Ishikawa (cell line): Measurements from ENCODE around the gene PAPPA.

Experiments used
- CEBPB ChIP-seq: IDR thresholded peaks from 2 replicates; pipeline ENCODE4 v1.6.1; 2012
- CREB1 ChIP-seq: IDR thresholded peaks from 2 replicates; pipeline ENCODE4 v1.6.1; 2012; ENCODE audit warnings: low read depth
- EGR1 ChIP-seq: IDR thresholded peaks from 2 replicates; pipeline ENCODE4 v1.6.1; 2012
- EP300 ChIP-seq: IDR thresholded peaks from 2 replicates; pipeline ENCODE4 v1.6.1; 2012; ENCODE audit warnings: borderline replicate concordance
- FOXM1 ChIP-seq: IDR thresholded peaks from 2 replicates; pipeline ENCODE4 v1.6.1; 2012; ENCODE audit warnings: low read depth, borderline replicate concordance
- MAX ChIP-seq: IDR thresholded peaks from 2 replicates; pipeline ENCODE4 v1.6.1; 2012
- NFIC ChIP-seq: IDR thresholded peaks from 2 replicates; pipeline ENCODE4 v1.6.1; 2012
- RAD21 ChIP-seq: IDR thresholded peaks from 2 replicates; pipeline ENCODE4 v1.6.1; 2012; ENCODE audit warnings: low read depth
- REST ChIP-seq: IDR thresholded peaks from 2 replicates; pipeline ENCODE4 v1.6.1; 2012; ENCODE audit warnings: low read depth, mild to moderate bottlenecking
- TAF1 ChIP-seq: IDR thresholded peaks from 2 replicates; pipeline ENCODE4 v1.6.1; 2012; ENCODE audit warnings: low read depth, mild to moderate bottlenecking
- TCF12 ChIP-seq: IDR thresholded peaks from 2 replicates; pipeline ENCODE4 v1.6.1; 2012; ENCODE audit warnings: low read depth
- TEAD4 ChIP-seq: IDR thresholded peaks from 2 replicates; pipeline ENCODE4 v1.6.1; 2012
- USF1 ChIP-seq: IDR thresholded peaks from 2 replicates; pipeline ENCODE4 v1.6.1; 2012
- YY1 ChIP-seq: IDR thresholded peaks from 2 replicates; pipeline ENCODE4 v1.6.1; 2012; ENCODE audit warnings: low read depth
- ZBTB7A ChIP-seq: IDR thresholded peaks from 2 replicates; pipeline ENCODE4 v1.6.1; 2012; ENCODE audit warnings: low read depth

PAPPA gene

GRCh38 chr9:116317503-116317902 is 163.9 kb downstream of the PAPPA start:
- TF ChIP-seq REST (no peak), FOXM1 (no peak), YY1 (no peak), CREB1 (no peak), USF1 (no peak), TAF1 (no peak), CEBPB (no peak), NFIC (no peak), EP300 (no peak), EGR1 (no peak), TCF12 (no peak), ZBTB7A (no peak)

- TF ChIP-seq TEAD4, result no peak
- TF ChIP-seq FOXM1, result no peak
- TF ChIP-seq CREB1, result no peak
- TF ChIP-seq EP300, result no peak
- TF ChIP-seq NFIC, result no peak
- no peak for TF ChIP-seq USF1
- TF ChIP-seq TAF1, result no peak
- no peak for TF ChIP-seq YY1
- TF ChIP-seq TCF12, result no peak
- no peak for TF ChIP-seq EGR1
- no peak for TF ChIP-seq MAX
- TF ChIP-seq REST, result no peak
- no peak for TF ChIP-seq ZBTB7A
- TF ChIP-seq RAD21, result no peak
These were observed 165.1 kb downstream of the PAPPA start for GRCh38 chr9:116318468-116319374.

- no peak for TF ChIP-seq ZBTB7A
- no peak for TF ChIP-seq CEBPB
- TF ChIP-seq REST, result no peak
- no peak for TF ChIP-seq TCF12
- no peak for TF ChIP-seq USF1
- TF ChIP-seq YY1, result no peak
- no peak for TF ChIP-seq FOXM1
- no peak for TF ChIP-seq MAX
- TF ChIP-seq TEAD4, result no peak
- TF ChIP-seq NFIC, result no peak
- no peak for TF ChIP-seq CREB1
- no peak for TF ChIP-seq TAF1
- TF ChIP-seq RAD21, result no peak
- no peak for TF ChIP-seq EP300
These were observed 165.9 kb downstream of the PAPPA start for GRCh38 chr9:116319480-116319879.

- TF ChIP-seq YY1 (no peak), EP300 (no peak), TCF12 (no peak), MAX (no peak), EGR1 (no peak), NFIC (no peak), USF1 (no peak), FOXM1 (no peak), CEBPB (no peak), CREB1 (no peak), RAD21 (no peak), TAF1 (no peak), REST (no peak), ZBTB7A (no peak), TEAD4 (no peak)
These were observed 166.7 kb downstream of the PAPPA start for GRCh38 chr9:116320290-116320689.
